IMR-90 (cell line): ENCODE data around the gene ZNF407.

Source experiments
- BHLHE40 ChIP-seq: fragments of 150-350 bp; IDR thresholded peaks from 2 replicates; pipeline ENCODE4 v1.6.1; 2016; ENCODE audit warnings: mild to moderate bottlenecking, low read depth, low read length
- CHD1 ChIP-seq: IDR thresholded peaks from 2 replicates; pipeline ENCODE4 v1.6.1; 2012; ENCODE audit warnings: low read depth, low read length, improper control_type of control experiment
- CTCF ChIP-seq: conservative IDR thresholded peaks from 2 replicates; pipeline ENCODE4 v1.5.1; 2012; ENCODE audit warnings: mild to moderate bottlenecking, low read depth, low read length, improper control_type of control experiment
- FOS ChIP-seq: fragments of 150-350 bp; IDR thresholded peaks from 2 replicates; pipeline ENCODE4 v1.6.1; 2016; ENCODE audit warnings: low read depth, low read length
- MAFK ChIP-seq: IDR thresholded peaks from 2 replicates; pipeline ENCODE4 v1.6.1; 2012; ENCODE audit warnings: low read depth, low read length, improper control_type of control experiment
- MAZ ChIP-seq: IDR thresholded peaks from 2 replicates; pipeline ENCODE4 v1.6.1; 2012; ENCODE audit warnings: low read depth, mild to moderate bottlenecking, low read length, improper control_type of control experiment, moderate library complexity, borderline replicate concordance
- MXI1 ChIP-seq: IDR thresholded peaks from 2 replicates; pipeline ENCODE4 v1.6.1; 2012; ENCODE audit warnings: low read depth, mild to moderate bottlenecking, low read length, moderate library complexity, borderline replicate concordance
- NFE2L2 ChIP-seq: fragments of 150-350 bp; IDR thresholded peaks from 2 replicates; pipeline ENCODE4 v1.6.1; 2016; ENCODE audit warnings: low read depth, mild to moderate bottlenecking, low read length
- POLR2A ChIP-seq: IDR thresholded peaks from 2 replicates; pipeline ENCODE4 v1.6.1; 2012; ENCODE audit warnings: mild to moderate bottlenecking, low read depth, low read length
- RAD21 ChIP-seq: IDR thresholded peaks from 2 replicates; pipeline ENCODE4 v1.6.1; 2012; ENCODE audit warnings: low read length, improper control_type of control experiment
- RCOR1 ChIP-seq: IDR thresholded peaks from 2 replicates; pipeline ENCODE4 v1.6.1; 2012; ENCODE audit warnings: mild to moderate bottlenecking, low read length, improper control_type of control experiment; ENCODE audit not compliant: insufficient replicate concordance
- RFX5 ChIP-seq: IDR thresholded peaks from 2 replicates; pipeline ENCODE4 v1.8.0; 2012; ENCODE audit warnings: low read depth, mild to moderate bottlenecking, low read length, moderate library complexity
- SMC3 ChIP-seq: fragments of 150-350 bp; IDR thresholded peaks from 2 replicates; pipeline ENCODE4 v1.6.1; 2016; ENCODE audit warnings: low read depth, mild to moderate bottlenecking, antibody characterized with exemption, low read length, moderate library complexity
- USF2 ChIP-seq: fragments of 150-350 bp; IDR thresholded peaks from 2 replicates; pipeline ENCODE4 v1.6.1; 2017; ENCODE audit warnings: mild to moderate bottlenecking, antibody characterized with exemption, low read length, low read depth

GRCh38 chr18:74694436-74694835 is 96.8 kb downstream of the ZNF407 start:
- TF ChIP-seq CTCF (no peak), BHLHE40 (no peak), RCOR1 (no peak), CHD1 (no peak), POLR2A (no peak), FOS (no peak), SMC3 (no peak), MXI1 (no peak), MAFK (no peak), RAD21 (no peak), MAZ (no peak), USF2 (no peak), RFX5 (no peak), NFE2L2 (no peak)
